BE2C (cell line): ENCODE measurements around the gene SPTLC1.

Experiments used
- DNase-seq: peaks from one replicate; pipeline ENCODE4 v3.0.0-alpha.2; 2020
- H3K27me3 ChIP-seq: fragments of 250-450 bp; sonication (Bioruptor Pico); 2 replicates; pipeline ENCODE4 v1.5.1; 2020; ENCODE audit warnings: mild to moderate bottlenecking
- H3K36me3 ChIP-seq: fragments of 250-450 bp; sonication (Bioruptor Pico); 2 replicates; pipeline ENCODE4 v1.5.1; 2020; ENCODE audit warnings: mild to moderate bottlenecking
- H3K4me1 ChIP-seq: fragments of 250-450 bp; sonication (Bioruptor Pico); 2 replicates; pipeline ENCODE4 v1.5.1; 2020
- H3K4me3 ChIP-seq: 2 replicates; pipeline ENCODE4 v1.5.1; 2011; ENCODE audit warnings: low read depth, low read length
- H3K9me3 ChIP-seq: fragments of 250-450 bp; sonication (Bioruptor Pico); 2 replicates; pipeline ENCODE4 v1.5.1; 2020
- CTCF ChIP-seq: IDR thresholded peaks from 2 replicates; pipeline ENCODE4 v1.5.1; 2012; ENCODE audit warnings: mild to moderate bottlenecking, low read depth, low read length

SPTLC1 gene

GRCh38 chr9:92066168-92066567 is 49.0 kb downstream of the SPTLC1 start:
- TF ChIP-seq CTCF: no peak
- no peaks in the 10 kb centered on the region for H3K4me1 ChIP-seq
- no peak overlapping the region for H3K4me3 ChIP-seq
- peaks cover 36% of the 10 kb centered on the region for H3K36me3 ChIP-seq
- peaks cover 3% of the 10 kb centered on the region; the same call in 1 of the 2 replicates for H3K27me3 ChIP-seq
- H3K9me3 ChIP-seq: no peaks in the 10 kb centered on the region; the same call in 1 of the 2 replicates
- DNase-seq: no peak

GRCh38 chr9:92064711-92065110 is 50.5 kb downstream of the SPTLC1 start:
- Histone ChIP-seq H3K27me3 (peaks cover 3% of the 10 kb centered on the region; the same call in 1 of the 2 replicates), H3K4me1 (no peaks in the 10 kb centered on the region), H3K36me3 (peaks cover 31% of the 10 kb centered on the region), H3K9me3 (no peaks in the 10 kb centered on the region; the same call in 1 of the 2 replicates), H3K4me3 (no peak overlapping the region)
- no peak for DNase-seq
- no peak for TF ChIP-seq CTCF

- TF ChIP-seq CTCF: no peak
- Histone ChIP-seq H3K4me3 (no peak overlapping the region), H3K36me3 (peaks cover 31% of the 10 kb centered on the region), H3K9me3 (no peaks in the 10 kb centered on the region), H3K27me3 (peaks cover 3% of the 10 kb centered on the region; the same call in 1 of the 2 replicates), H3K4me1 (no peaks in the 10 kb centered on the region)
- no peak for DNase-seq
Measured at GRCh38 chr9:92061184-92061583, 54.0 kb downstream of the SPTLC1 start.

- peaks cover 18% of the 10 kb centered on the region for H3K36me3 ChIP-seq
- H3K4me1 ChIP-seq: no peaks in the 10 kb centered on the region
- no peaks in the 10 kb centered on the region for H3K9me3 ChIP-seq
- no peak overlapping the region for H3K4me3 ChIP-seq
- DNase-seq: no peak
- peaks cover 3% of the 10 kb centered on the region; the same call in 1 of the 2 replicates for H3K27me3 ChIP-seq
- TF ChIP-seq CTCF: no peak
Measured at GRCh38 chr9:92059661-92060060, 55.6 kb downstream of the SPTLC1 start.

GRCh38 chr9:92058723-92059444 is 56.3 kb downstream of the SPTLC1 start:
- TF ChIP-seq CTCF: no peak
- Histone ChIP-seq H3K9me3 (no peaks in the 10 kb centered on the region), H3K4me1 (no peaks in the 10 kb centered on the region), H3K36me3 (peaks cover 22% of the 10 kb centered on the region), H3K4me3 (no peak overlapping the region), H3K27me3 (peaks cover 3% of the 10 kb centered on the region; the same call in 1 of the 2 replicates)
- DNase-seq: no peak

- TF ChIP-seq CTCF: no peak
- Histone ChIP-seq H3K4me3 (no peak overlapping the region), H3K27me3 (peaks cover 3% of the 10 kb centered on the region; the same call in 1 of the 2 replicates), H3K9me3 (no peaks in the 10 kb centered on the region), H3K36me3 (peaks cover 21% of the 10 kb centered on the region), H3K4me1 (no peaks in the 10 kb centered on the region)
- no peak for DNase-seq
Measured at GRCh38 chr9:92058026-92058425, 57.2 kb downstream of the SPTLC1 start.
